Mononuclear cell (primary cell): Measurements from ENCODE around the gene MMUT. TPM values are rescaled to one million over a fixed set of nuclear protein-coding genes. Genes with fewer than 3 reads are reported as not detected.
A peak's percentile ranks its signal among the peaks of the same experiment; 100 is the strongest.
"Not testable (repeated sequence)": the region's sequence is repeated elsewhere in the genome, so short reads cannot be mapped to it uniquely, and the experiment has no call there.

Source experiments
- H3K27me3 ChIP-seq: 2 replicates; pipeline ENCODE4 v1.6.0; 2011; ENCODE audit warnings: low read length, control low read depth; ENCODE audit not compliant: insufficient read depth
- H3K4me1 ChIP-seq: 2 replicates; pipeline ENCODE4 v1.5.1; 2011; ENCODE audit warnings: mild to moderate bottlenecking, low read length, control low read depth; ENCODE audit not compliant: insufficient read depth
- H3K4me3 ChIP-seq: 2 replicates; pipeline ENCODE4 v1.5.1; 2011; ENCODE audit warnings: mild to moderate bottlenecking, low read length, moderate library complexity
- H3K9me3 ChIP-seq: 2 replicates; pipeline ENCODE4 v1.5.1; 2011; ENCODE audit warnings: low read depth, mild to moderate bottlenecking, control low read depth, low read length
- total RNA-seq: library from RNA; depleted of rRNA; stranded (reverse); fragments of >200 nt; gene quantifications from one replicate; pipeline ENCODE4 v1.2.3, GENCODE V29; 2012

Gene MMUT
- total RNA-seq, 1 donor = 3.8 TPM

- H3K27me3 ChIP-seq = no peaks in the 10 kb centered on the region
- H3K4me1 ChIP-seq = peaks cover 26% of the 10 kb centered on the region
- H3K9me3 ChIP-seq = no peaks in the 10 kb centered on the region
- H3K4me3 ChIP-seq = peak overlapping the region; percentile 85
Observed at GRCh38 chr6:49462071-49462470, 982 bp downstream of the MMUT start.

GRCh38 chr6:49457771-49458170 lies 5.3 kb downstream of the MMUT start:
- Histone ChIP-seq H3K27me3 (no peaks in the 10 kb centered on the region), H3K9me3 (no peaks in the 10 kb centered on the region), H3K4me1 (peaks cover 15% of the 10 kb centered on the region), H3K4me3 (no peak overlapping the region)

- Histone ChIP-seq H3K27me3 (no peaks in the 10 kb centered on the region), H3K4me3 (no peak overlapping the region), H3K9me3 (no peaks in the 10 kb centered on the region), H3K4me1 (no peaks in the 10 kb centered on the region)
Observed at GRCh38 chr6:49454787-49455709, 8.0 kb downstream of the MMUT start.

GRCh38 chr6:49453221-49453620 lies 9.8 kb downstream of the MMUT start:
- no peaks in the 10 kb centered on the region for H3K27me3 ChIP-seq
- H3K4me1 ChIP-seq = no peaks in the 10 kb centered on the region

GRCh38 chr6:49430866-49431265 lies 32.2 kb downstream of the MMUT start:
- Histone ChIP-seq H3K27me3 (no peaks in the 10 kb centered on the region), H3K4me1 (no peaks in the 10 kb centered on the region), H3K9me3 (no peaks in the 10 kb centered on the region), H3K4me3 (no peak overlapping the region)

More at GRCh38 chr6:49453221-49453620, 9.8 kb downstream of the MMUT start:
- Histone ChIP-seq H3K9me3 (no peaks in the 10 kb centered on the region), H3K4me3 (no peak overlapping the region)

GRCh38 chr6:49430187-49430586 lies 32.9 kb downstream of the MMUT start:
- no peaks in the 10 kb centered on the region for H3K27me3 ChIP-seq
- H3K9me3 ChIP-seq = no peaks in the 10 kb centered on the region
- H3K4me3 ChIP-seq = no peak overlapping the region
- no peaks in the 10 kb centered on the region for H3K4me1 ChIP-seq

GRCh38 chr6:49423817-49424216 lies 39.2 kb downstream of the MMUT start:
- Histone ChIP-seq H3K27me3 (no peaks in the 10 kb centered on the region), H3K4me3 (no peak overlapping the region), H3K4me1 (no peaks in the 10 kb centered on the region), H3K9me3 (no peaks in the 10 kb centered on the region)

- Histone ChIP-seq H3K27me3 (no peaks in the 10 kb centered on the region), H3K9me3 (no peaks in the 10 kb centered on the region), H3K4me3 (no peak overlapping the region), H3K4me1 (no peaks in the 10 kb centered on the region)
Observed at GRCh38 chr6:49416195-49416594, 46.9 kb downstream of the MMUT start.

- Histone ChIP-seq H3K4me1 (no peaks in the 10 kb centered on the region), H3K9me3 (no peaks in the 10 kb centered on the region), H3K4me3 (no peak overlapping the region), H3K27me3 (no peaks in the 10 kb centered on the region)
Observed at GRCh38 chr6:49415358-49415757, 47.7 kb downstream of the MMUT start.

GRCh38 chr6:49410564-49410963 lies 52.5 kb downstream of the MMUT start:
- H3K4me3 ChIP-seq = no peak overlapping the region
- H3K27me3 ChIP-seq = no peaks in the 10 kb centered on the region
- H3K4me1 ChIP-seq = no peaks in the 10 kb centered on the region
- H3K9me3 ChIP-seq = no peaks in the 10 kb centered on the region

GRCh38 chr6:49409951-49410542 lies 53.0 kb downstream of the MMUT start:
- Histone ChIP-seq H3K27me3 (no peaks in the 10 kb centered on the region), H3K9me3 (no peaks in the 10 kb centered on the region), H3K4me3 (no peak overlapping the region), H3K4me1 (no peaks in the 10 kb centered on the region)

GRCh38 chr6:49406250-49406970 lies 56.6 kb downstream of the MMUT start:
- Histone ChIP-seq H3K9me3 (no peaks in the 10 kb centered on the region), H3K4me3 (no peak overlapping the region), H3K4me1 (no peaks in the 10 kb centered on the region), H3K27me3 (peaks cover 2% of the 10 kb centered on the region)

- Histone ChIP-seq H3K27me3 (peaks cover 2% of the 10 kb centered on the region), H3K4me3 (no peak overlapping the region), H3K9me3 (no peaks in the 10 kb centered on the region), H3K4me1 (no peaks in the 10 kb centered on the region)
Observed at GRCh38 chr6:49401063-49401462, 62.0 kb downstream of the MMUT start.

- H3K27me3 ChIP-seq, H3K4me1 ChIP-seq, H3K4me3 ChIP-seq, H3K9me3 ChIP-seq: not testable (repeated sequence)
Observed at GRCh38 chr6:49386667-49387508, 76.2 kb downstream of the MMUT start.
